ENCODE results near the gene SCUBE1. TPM values are rescaled to one million over a fixed set of nuclear protein-coding genes. Genes with fewer than 3 reads are reported as not detected.

Gene SCUBE1
- total and polyA plus RNA-seq, 2 donors (not counting 3 experiments of a cell fraction or from before 2014, with no cell fraction given), result 0.07 TPM; not detected in 1

DNA sequence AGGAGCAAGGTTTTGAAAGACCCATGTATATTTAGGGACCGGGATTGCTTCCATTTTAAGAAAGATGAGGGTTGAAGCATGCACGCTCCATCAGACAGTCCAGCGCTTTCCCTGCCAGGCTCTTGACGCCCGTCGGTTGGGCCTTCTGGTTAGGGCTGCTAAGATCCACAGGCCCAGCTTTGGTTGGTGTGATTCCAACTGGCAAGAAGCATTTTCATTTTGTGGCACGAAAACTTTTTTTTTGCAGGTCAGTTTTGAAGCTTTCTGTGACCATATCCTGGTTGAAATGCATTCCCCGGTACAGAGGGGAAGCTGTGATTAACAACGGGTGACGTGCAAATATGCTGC, 34.4 kb upstream of the SCUBE1 start:
- POLR2A ChIA-PET, result no interaction called here
- FAIRE-seq, result no peak
- CTCF ChIA-PET, result interaction anchor here (0.9 to 1.4 kb wide), 5 partner anchors 11 to 146 kb away, joined by 3 to 7 read pairs (median 3); no protein-coding TSS in a partner anchor
- H3K9me1 ChIP-seq (replicated peaks; ENCODE audit: control insufficient read depth, extremely low read depth, insufficient read depth, low read length), result no peaks in the 10 kb centered on the region
- H3K4me1 ChIP-seq (ENCODE audit: control insufficient read depth, extremely low read depth, insufficient read depth, low read length), result no peaks in the 10 kb centered on the region
- no peak overlapping the region for H2AFZ ChIP-seq (ENCODE audit: low read depth, low read length)
- no peak overlapping the region for H3K4me2 ChIP-seq (ENCODE audit: insufficient read depth, low read length)
- intact Hi-C loops (cut with micrococcal nuclease) (no loop called here), dilution Hi-C loops (cut with MboI; ENCODE audit: extremely low pct_ligation_motif_present, low sequenced_read_pairs) (no loop called here)
- no peak for DNase-seq (ENCODE audit: low read depth, low spot score)
- H3K9ac ChIP-seq (replicated peaks; ENCODE audit: extremely low read depth, insufficient read depth, low read length), result no peak overlapping the region
- BruUV-seq (replicated peaks), result no TSS peak
- H3K4me3 ChIP-seq (replicated peaks in 1 of 3; ENCODE audit: insufficient read depth in 1 of 3, low read depth in 1 of 3, low read length in 3 of 3), result no peak overlapping the region
- no peak for TF ChIP-seq MYC (IDR thresholded peaks at IDR 0.05; ENCODE audit: low read depth, low read length)
- TF ChIP-seq POLR2AphosphoS5 (IDR thresholded peaks at IDR 0.05; ENCODE audit: insufficient read depth, low read depth, low read length), result no peak
- TF ChIP-seq, protein P1, sequence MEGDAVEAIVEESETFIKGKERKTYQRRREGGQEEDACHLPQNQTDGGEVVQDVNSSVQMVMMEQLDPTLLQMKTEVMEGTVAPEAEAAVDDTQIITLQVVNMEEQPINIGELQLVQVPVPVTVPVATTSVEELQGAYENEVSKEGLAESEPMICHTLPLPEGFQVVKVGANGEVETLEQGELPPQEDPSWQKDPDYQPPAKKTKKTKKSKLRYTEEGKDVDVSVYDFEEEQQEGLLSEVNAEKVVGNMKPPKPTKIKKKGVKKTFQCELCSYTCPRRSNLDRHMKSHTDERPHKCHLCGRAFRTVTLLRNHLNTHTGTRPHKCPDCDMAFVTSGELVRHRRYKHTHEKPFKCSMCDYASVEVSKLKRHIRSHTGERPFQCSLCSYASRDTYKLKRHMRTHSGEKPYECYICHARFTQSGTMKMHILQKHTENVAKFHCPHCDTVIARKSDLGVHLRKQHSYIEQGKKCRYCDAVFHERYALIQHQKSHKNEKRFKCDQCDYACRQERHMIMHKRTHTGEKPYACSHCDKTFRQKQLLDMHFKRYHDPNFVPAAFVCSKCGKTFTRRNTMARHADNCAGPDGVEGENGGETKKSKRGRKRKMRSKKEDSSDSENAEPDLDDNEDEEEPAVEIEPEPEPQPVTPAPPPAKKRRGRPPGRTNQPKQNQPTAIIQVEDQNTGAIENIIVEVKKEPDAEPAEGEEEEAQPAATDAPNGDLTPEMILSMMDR (IDR thresholded peaks at IDR 0.05; ENCODE audit: extremely low read depth in 1 of 2, insufficient read depth in 1 of 2, low read depth in 1 of 2, low read length in 2 of 2), result no peak
- TF ChIP-seq, protein P2, sequence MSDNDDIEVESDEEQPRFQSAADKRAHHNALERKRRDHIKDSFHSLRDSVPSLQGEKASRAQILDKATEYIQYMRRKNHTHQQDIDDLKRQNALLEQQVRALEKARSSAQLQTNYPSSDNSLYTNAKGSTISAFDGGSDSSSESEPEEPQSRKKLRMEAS (IDR thresholded peaks at IDR 0.05; ENCODE audit: insufficient read depth, insufficient read length), result no peak
- no peak for TF ChIP-seq JUN (IDR thresholded peaks at IDR 0.05; ENCODE audit: borderline replicate concordance, insufficient read depth, insufficient read length, low read depth)
- no peak for TF ChIP-seq GATA2 (IDR thresholded peaks at IDR 0.05; ENCODE audit: insufficient read depth, insufficient read length, low read depth, low read length)
- no peak for TF ChIP-seq POLR2A (IDR thresholded peaks at IDR 0.05; ENCODE audit: low read depth, low read length)
- TF ChIP-seq FOS (IDR thresholded peaks at IDR 0.05; ENCODE audit: borderline replicate concordance, insufficient read depth, low read length), result no peak
- no peak for TF ChIP-seq EZH2 (IDR thresholded peaks at IDR 0.05; ENCODE audit: borderline replicate concordance, low read depth, low read length, severe bottlenecking)
- H3K79me2 ChIP-seq (ENCODE audit: control insufficient read depth, insufficient read depth, low read length), result no peaks in the 10 kb centered on the region
- peaks cover 17 to 26% of the 10 kb centered on the region in 2 experiments for H3K27me3 ChIP-seq (ENCODE audit: control insufficient read depth in 2 of 2, insufficient read depth in 2 of 2, low read length in 2 of 2)
- no peak overlapping the region for H3K27ac ChIP-seq (ENCODE audit: insufficient read depth, low read depth, low read length)
- no peaks in the 10 kb centered on the region for H4K20me1 ChIP-seq (replicated peaks; ENCODE audit: control insufficient read depth, extremely low read depth, insufficient read depth, low read length)
- no peaks in the 10 kb centered on the region for H3K9me3 ChIP-seq (replicated peaks; ENCODE audit: control insufficient read depth, insufficient read depth, low read length)
- H3K36me3 ChIP-seq (ENCODE audit: control insufficient read depth in 2 of 2, extremely low read depth in 1 of 2, insufficient read depth in 2 of 2, low read length in 2 of 2), result no peaks in the 10 kb centered on the region

Measured in endothelial cell of umbilical vein (primary cell).